ENCODE measurements around the gene ZNF22.

- TF ChIP-seq, protein P1, sequence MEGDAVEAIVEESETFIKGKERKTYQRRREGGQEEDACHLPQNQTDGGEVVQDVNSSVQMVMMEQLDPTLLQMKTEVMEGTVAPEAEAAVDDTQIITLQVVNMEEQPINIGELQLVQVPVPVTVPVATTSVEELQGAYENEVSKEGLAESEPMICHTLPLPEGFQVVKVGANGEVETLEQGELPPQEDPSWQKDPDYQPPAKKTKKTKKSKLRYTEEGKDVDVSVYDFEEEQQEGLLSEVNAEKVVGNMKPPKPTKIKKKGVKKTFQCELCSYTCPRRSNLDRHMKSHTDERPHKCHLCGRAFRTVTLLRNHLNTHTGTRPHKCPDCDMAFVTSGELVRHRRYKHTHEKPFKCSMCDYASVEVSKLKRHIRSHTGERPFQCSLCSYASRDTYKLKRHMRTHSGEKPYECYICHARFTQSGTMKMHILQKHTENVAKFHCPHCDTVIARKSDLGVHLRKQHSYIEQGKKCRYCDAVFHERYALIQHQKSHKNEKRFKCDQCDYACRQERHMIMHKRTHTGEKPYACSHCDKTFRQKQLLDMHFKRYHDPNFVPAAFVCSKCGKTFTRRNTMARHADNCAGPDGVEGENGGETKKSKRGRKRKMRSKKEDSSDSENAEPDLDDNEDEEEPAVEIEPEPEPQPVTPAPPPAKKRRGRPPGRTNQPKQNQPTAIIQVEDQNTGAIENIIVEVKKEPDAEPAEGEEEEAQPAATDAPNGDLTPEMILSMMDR (IDR thresholded peaks at IDR 0.05): no peak
- TF ChIP-seq, protein P2, sequence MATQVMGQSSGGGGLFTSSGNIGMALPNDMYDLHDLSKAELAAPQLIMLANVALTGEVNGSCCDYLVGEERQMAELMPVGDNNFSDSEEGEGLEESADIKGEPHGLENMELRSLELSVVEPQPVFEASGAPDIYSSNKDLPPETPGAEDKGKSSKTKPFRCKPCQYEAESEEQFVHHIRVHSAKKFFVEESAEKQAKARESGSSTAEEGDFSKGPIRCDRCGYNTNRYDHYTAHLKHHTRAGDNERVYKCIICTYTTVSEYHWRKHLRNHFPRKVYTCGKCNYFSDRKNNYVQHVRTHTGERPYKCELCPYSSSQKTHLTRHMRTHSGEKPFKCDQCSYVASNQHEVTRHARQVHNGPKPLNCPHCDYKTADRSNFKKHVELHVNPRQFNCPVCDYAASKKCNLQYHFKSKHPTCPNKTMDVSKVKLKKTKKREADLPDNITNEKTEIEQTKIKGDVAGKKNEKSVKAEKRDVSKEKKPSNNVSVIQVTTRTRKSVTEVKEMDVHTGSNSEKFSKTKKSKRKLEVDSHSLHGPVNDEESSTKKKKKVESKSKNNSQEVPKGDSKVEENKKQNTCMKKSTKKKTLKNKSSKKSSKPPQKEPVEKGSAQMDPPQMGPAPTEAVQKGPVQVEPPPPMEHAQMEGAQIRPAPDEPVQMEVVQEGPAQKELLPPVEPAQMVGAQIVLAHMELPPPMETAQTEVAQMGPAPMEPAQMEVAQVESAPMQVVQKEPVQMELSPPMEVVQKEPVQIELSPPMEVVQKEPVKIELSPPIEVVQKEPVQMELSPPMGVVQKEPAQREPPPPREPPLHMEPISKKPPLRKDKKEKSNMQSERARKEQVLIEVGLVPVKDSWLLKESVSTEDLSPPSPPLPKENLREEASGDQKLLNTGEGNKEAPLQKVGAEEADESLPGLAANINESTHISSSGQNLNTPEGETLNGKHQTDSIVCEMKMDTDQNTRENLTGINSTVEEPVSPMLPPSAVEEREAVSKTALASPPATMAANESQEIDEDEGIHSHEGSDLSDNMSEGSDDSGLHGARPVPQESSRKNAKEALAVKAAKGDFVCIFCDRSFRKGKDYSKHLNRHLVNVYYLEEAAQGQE (IDR thresholded peaks at IDR 0.05; ENCODE audit: insufficient read depth in 1 of 2, low read depth in 2 of 2, low read length in 1 of 2): no peak
- no peak for TF ChIP-seq POLR2AphosphoS5 (IDR thresholded peaks at IDR 0.05; ENCODE audit: low read depth, low read length)
- TF ChIP-seq SIN3A (IDR thresholded peaks at IDR 0.05; ENCODE audit: borderline replicate concordance, insufficient read depth, low read depth, low read length): no peak
Observed at GRCh38 chr10:44980309-44981171, 20.2 kb upstream of the ZNF22 start.
